IPS-15b (cell line): Measurements from ENCODE around the gene PTPRN2.
"Not testable (repeated sequence)": the region's sequence is repeated elsewhere in the genome, so short reads cannot be mapped to it uniquely, and the experiment has no call there.

ENCODE experiments used
- H3K27me3 ChIP-seq: one replicate; pipeline ENCODE4 v1.6.1; 2013; ENCODE audit warnings: low read length; ENCODE audit not compliant: control insufficient read depth, insufficient read depth
- H3K36me3 ChIP-seq: one replicate; pipeline ENCODE4 v1.6.1; 2013; ENCODE audit warnings: low read length; ENCODE audit not compliant: control insufficient read depth, insufficient read depth
- H3K4me1 ChIP-seq: one replicate; pipeline ENCODE4 v1.6.1; 2013; ENCODE audit warnings: mild to moderate bottlenecking, low read length; ENCODE audit not compliant: control insufficient read depth, insufficient read depth
- H3K4me3 ChIP-seq: one replicate; pipeline ENCODE4 v1.5.1; 2013; ENCODE audit warnings: low read depth, low read length
- H3K9ac ChIP-seq: one replicate; pipeline ENCODE4 v1.6.1; 2013; ENCODE audit warnings: low read depth, mild to moderate bottlenecking, low read length
- H3K9me3 ChIP-seq: one replicate; pipeline ENCODE4 v1.6.1; 2013; ENCODE audit warnings: mild to moderate bottlenecking, low read length; ENCODE audit not compliant: control insufficient read depth, insufficient read depth

The PTPRN2 gene

DNA sequence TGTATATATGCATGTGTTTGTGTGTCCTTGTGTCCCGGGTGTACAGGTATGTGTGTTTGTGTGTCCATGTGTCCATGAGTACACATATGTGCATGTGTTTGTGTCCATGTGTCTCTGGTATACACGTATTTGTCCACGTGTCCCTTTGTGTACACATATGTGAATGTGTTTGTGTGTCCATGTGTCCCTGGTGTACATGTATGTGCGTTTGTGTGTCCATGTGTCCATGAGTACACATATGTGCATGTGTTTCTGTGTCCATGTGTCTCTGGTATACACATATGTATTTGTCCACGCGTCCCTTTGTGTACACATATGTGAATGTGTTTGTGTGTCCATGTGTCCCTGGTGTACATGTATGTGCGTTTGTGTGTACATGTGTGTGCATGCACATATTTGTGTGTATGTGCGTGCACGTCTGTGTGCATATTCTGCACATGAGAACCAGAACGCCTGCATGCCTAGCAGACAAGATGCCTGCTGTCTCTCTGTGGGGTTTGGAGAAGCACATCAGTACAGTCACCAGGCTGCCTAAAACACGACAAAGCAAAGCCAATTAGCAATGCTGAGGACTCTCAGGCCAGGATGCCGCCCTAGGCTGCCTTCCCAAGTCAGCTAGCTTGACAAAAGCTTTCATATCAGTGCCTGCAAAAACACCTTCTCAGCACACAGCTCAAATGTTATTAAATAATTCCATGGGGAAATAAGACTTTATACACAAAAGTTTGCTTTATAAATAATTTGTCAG is 327.8 kb downstream of the PTPRN2 start:
- Histone ChIP-seq H3K4me1 (no peaks in the 10 kb centered on the region), H3K9ac (no peak overlapping the region), H3K9me3 (no peaks in the 10 kb centered on the region), H3K4me3 (no peak overlapping the region), H3K27me3 (no peaks in the 10 kb centered on the region), H3K36me3 (no peaks in the 10 kb centered on the region)

DNA sequence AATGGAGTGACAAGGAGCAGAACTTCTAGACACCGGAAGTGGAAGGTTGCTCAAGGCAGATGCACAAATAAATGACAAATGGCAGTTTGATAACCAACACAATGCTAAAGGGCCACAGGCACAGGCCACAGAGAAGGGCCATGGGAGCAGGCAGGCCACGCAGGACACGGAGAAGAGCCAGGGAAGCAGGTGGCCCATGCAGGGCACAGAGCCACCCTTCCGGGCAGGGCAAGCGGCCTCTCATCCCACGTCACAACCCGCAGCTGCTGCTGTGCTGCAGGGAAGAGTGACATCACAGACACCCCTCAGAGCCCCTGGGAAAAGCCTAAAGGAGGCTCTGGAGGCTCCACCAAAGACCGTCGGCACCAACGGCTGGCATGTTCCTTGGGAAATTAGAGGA is 328.5 kb downstream of the PTPRN2 start:
- Histone ChIP-seq H3K4me3 (no peak overlapping the region), H3K27me3 (no peaks in the 10 kb centered on the region), H3K9ac (no peak overlapping the region), H3K36me3 (no peaks in the 10 kb centered on the region), H3K9me3 (no peaks in the 10 kb centered on the region), H3K4me1 (no peaks in the 10 kb centered on the region)

DNA sequence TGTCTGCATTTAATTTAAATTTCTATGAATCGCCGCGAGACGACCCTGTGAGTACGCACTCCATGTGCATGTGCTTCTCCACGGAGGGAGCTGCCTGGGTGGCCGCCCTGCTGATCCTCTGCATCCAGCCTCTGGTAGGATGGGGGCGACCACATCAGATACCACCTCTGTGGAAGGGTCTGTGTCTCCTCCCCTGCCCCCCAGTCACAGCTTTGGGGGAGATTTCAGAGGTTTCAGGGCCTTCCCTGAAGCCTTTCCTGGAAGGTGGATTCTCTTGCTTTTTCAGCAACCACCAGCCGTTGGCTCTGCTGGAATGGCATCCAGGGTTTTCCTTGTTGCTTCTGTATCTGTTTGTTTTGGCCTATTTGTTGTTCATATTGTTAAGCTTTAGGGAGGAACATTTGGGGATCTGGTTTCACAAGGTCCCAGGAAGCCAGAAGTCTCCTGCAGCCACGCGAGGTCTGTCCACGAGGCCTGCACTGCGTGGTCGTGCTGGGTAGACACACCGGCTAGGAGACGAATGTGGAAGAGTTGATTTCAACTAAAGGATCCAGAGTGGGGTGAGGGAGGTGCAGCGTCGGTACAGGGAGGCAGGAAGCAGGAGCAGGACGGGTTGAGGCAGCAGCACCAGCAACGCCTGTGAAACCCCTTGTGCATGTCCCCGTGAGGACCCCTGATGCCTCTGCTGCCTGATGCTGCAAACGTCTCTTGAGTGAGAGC is 329.1 kb downstream of the PTPRN2 start:
- Histone ChIP-seq H3K9ac (no peak overlapping the region), H3K36me3 (no peaks in the 10 kb centered on the region), H3K4me1 (no peaks in the 10 kb centered on the region), H3K9me3 (no peaks in the 10 kb centered on the region), H3K4me3 (no peak overlapping the region), H3K27me3 (no peaks in the 10 kb centered on the region)

DNA sequence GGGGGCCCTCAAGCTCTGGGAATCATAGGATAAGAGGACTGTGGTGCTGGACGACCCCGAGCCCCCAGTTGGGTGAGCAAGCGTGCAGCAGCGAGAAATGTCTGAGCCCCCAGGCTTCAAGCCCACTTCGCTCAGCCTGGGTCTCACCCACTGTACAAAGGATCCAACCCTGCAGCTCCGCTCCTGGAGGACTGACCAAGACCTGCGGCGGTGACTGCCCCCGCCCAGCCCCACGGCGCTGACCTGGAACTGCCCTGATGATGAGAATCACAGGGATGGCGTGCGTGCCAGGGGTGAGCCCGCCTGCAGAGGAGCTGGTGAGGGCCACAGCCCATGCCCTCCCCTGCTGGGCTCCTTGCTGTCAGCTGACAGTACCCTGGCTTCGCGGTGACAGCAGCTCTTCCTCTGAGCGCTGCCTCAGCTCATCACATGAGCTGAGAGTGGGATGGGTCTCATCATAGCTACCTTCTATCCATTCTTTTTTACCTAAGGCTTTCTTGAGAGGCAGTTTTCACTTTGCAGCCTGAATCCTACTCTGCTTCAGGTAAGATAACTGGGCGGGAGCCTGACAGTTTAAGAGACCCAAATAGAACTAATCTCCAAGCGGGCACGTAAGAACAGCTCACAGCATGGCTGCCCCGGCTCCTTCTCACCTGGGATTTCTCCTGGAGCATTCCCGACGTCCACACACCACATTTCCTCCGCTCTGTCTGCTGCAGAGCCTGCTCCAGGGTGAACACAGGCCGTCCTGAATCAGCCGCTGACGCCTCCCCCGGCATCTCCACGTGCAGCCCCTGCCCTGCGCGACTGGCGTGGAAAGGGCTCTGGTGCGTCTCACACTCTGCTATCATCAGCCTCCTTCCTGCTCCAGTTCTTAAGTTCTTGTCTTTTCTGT is 329.9 kb downstream of the PTPRN2 start:
- no peak overlapping the region for H3K9ac ChIP-seq
- no peaks in the 10 kb centered on the region for H3K9me3 ChIP-seq
- H3K4me1 ChIP-seq, result no peaks in the 10 kb centered on the region
- no peaks in the 10 kb centered on the region for H3K27me3 ChIP-seq
- H3K36me3 ChIP-seq, result no peaks in the 10 kb centered on the region
- no peak overlapping the region for H3K4me3 ChIP-seq

DNA sequence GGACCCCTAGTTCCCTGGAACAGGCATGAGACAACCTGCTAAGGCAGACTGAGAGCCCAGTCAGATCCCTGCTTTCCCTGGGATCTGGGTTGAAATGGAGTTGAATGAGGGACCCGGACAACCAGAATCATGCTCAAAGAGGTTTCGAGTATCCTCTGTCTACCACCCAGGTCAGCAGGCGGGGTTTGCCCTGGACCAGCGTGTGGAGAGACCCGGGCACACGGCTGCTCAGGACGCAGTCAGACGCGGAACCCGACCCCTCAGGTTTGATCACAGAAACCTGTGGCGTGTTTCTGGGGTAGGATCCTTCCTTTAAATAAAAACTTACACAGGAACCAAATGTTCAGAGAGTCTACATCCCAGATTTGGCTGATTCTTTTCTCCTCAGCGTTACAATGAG is 330.6 kb downstream of the PTPRN2 start:
- no peaks in the 10 kb centered on the region for H3K27me3 ChIP-seq

DNA sequence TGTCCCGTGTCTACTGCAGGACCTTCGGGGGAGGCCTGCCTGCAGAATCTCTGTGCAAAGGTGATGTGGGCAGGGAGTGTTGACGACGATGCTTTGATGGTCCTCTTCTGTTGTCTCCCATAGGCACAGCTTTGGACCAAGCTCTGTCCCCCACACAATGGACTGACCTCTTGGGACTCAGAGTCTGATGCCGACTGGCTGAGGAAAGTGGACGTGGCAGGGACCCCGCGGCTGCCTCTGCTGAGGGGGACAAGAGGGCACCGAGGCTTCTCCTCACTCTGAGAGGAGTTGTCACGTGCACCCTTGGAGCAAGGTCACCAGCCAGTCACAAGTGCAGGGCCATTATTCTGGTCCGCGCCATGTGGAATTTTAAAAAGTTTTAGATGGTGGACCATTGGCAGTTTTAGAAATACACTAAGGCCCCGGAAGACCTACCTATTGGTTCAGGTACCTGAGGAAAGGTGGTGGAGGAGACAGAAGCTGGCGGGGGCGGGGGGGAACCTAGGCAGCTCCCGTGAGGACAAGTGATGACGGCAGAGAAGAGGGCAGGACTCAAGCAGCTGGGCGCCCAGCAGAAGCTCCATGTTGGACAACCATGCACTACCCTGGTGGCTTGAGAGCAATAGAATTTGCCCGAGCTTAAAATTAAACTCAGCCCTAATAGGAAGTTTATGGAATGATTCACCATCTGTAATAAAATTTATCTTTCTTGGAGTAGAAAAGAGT is 331.4 kb downstream of the PTPRN2 start:
- no peaks in the 10 kb centered on the region for H3K9me3 ChIP-seq
- no peaks in the 10 kb centered on the region for H3K36me3 ChIP-seq
- no peak overlapping the region for H3K4me3 ChIP-seq
- H3K27me3 ChIP-seq, result no peaks in the 10 kb centered on the region
- no peaks in the 10 kb centered on the region for H3K4me1 ChIP-seq
- no peak overlapping the region for H3K9ac ChIP-seq

More for the DNA sequence above, 330.6 kb downstream of the PTPRN2 start:
- Histone ChIP-seq H3K9me3 (no peaks in the 10 kb centered on the region), H3K4me3 (no peak overlapping the region), H3K4me1 (no peaks in the 10 kb centered on the region), H3K36me3 (no peaks in the 10 kb centered on the region), H3K9ac (no peak overlapping the region)

DNA sequence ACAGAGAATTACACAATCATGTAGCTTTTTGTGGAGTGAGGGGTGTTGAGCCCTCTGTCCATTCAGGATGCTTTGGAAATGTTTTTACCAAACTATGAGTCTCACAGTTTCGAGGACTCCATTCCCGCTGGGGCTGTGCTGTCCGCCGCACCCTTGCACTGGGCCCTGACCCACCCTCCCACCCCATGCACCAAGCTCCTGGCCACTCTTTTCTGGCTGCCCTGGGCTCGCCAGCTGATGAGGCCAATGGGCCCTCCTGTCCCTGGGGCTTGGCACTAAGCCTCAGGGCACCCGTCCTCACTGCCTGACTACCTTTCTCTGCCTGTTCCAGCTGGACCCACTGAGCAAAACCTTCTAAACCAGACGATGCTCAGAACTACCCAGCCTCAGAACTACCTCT is 332.1 kb downstream of the PTPRN2 start:
- Histone ChIP-seq H3K9ac (no peak overlapping the region), H3K36me3 (no peaks in the 10 kb centered on the region), H3K27me3 (no peaks in the 10 kb centered on the region), H3K9me3 (no peaks in the 10 kb centered on the region), H3K4me1 (no peaks in the 10 kb centered on the region), H3K4me3 (no peak overlapping the region)

DNA sequence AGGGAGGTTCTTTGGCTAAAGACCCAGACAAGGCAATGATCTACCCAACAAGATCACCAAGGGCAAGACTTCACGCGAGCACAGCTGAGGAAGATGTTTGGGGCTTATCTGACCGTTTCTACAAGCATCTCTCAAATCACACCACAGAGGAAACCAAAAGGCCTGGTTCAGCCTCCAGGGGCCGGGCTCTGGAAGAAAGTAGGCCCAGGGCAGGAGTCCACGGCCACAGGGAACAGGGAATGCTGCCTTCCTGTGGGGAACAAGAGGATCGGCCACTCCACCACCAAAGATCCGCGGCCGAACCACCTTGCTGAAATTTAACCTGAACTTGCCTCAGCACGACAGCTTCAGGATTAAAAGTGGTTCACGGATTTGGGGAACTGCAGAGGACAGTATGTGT is 332.5 kb downstream of the PTPRN2 start:
- Histone ChIP-seq H3K27me3 (no peaks in the 10 kb centered on the region), H3K36me3 (no peaks in the 10 kb centered on the region), H3K9ac (no peak overlapping the region), H3K4me1 (no peaks in the 10 kb centered on the region), H3K9me3 (no peaks in the 10 kb centered on the region), H3K4me3 (no peak overlapping the region)

DNA sequence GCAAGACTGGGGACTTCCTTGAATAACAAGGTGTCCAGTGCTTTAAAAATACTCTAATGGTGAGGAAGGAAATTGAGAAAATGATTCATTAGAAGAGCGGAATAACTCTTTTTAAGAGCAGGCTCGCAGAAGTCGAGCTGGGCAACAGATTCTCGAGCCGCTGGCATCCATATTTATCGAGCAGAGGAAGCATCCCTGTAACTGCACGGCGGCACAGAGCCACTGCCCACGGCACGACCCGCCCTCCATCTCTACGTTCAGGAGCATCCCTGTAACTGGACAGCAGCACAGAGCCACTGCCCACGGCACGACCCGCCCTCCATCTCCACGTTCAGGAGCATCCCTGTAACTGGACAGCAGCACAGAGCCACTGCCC is 334.0 kb downstream of the PTPRN2 start:
- not testable (repeated sequence) for H3K4me3 ChIP-seq, H3K27me3 ChIP-seq, H3K36me3 ChIP-seq, H3K9ac ChIP-seq, H3K9me3 ChIP-seq, H3K4me1 ChIP-seq

DNA sequence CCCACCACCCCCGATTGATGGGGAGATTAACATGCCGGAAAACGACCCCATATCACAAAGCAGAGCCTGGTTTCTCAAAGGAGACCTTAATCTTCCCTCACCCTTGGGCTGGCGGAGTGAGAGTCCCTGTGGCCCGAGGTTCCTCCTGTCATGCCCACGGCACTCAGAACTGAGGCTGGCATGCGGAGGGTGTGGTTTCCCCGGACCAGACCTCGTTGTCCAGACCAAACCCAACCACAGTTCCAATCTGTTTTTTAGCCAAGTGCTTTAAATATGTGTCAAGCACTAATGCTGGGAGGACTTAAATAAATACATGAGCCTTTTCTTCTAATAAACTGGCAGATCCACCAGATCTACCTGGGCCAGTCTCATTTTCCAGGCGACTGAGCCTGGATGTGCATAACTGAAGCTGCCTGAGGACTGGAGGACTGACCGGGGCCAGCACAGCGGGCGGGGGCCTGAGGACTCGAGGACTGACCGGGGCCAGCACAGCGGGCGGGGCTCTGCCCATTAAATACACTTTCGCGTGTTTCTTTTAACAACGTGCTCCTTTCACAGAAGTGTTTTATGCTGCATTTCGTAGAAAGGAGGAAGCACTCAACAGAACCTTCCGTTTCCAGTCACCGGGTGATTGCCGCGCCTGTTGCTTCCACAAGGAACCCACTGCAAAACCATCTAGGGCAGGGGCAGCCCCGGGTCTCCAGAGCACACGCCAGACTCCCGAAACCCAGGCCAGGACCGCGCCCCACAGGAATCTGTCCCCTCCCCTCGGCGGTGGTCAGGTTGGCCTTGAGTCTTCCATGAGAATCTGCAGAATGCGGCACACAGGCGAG is 334.6 kb downstream of the PTPRN2 start:
- Histone ChIP-seq H3K36me3 (no peaks in the 10 kb centered on the region), H3K4me1 (no peaks in the 10 kb centered on the region), H3K27me3 (no peaks in the 10 kb centered on the region), H3K9me3 (no peaks in the 10 kb centered on the region), H3K9ac (no peak overlapping the region), H3K4me3 (no peak overlapping the region)
